ENCODE data around the gene ORMDL3. TPM values are rescaled to one million over a fixed set of nuclear protein-coding genes. Genes with fewer than 3 reads are reported as not detected.
"Not testable (repeated sequence)": the region's sequence is repeated elsewhere in the genome, so short reads cannot be mapped to it uniquely, and the experiment has no call there.

The ORMDL3 gene
- total RNA-seq, 1 donor from 2014 or later = 70.9 TPM

DNA sequence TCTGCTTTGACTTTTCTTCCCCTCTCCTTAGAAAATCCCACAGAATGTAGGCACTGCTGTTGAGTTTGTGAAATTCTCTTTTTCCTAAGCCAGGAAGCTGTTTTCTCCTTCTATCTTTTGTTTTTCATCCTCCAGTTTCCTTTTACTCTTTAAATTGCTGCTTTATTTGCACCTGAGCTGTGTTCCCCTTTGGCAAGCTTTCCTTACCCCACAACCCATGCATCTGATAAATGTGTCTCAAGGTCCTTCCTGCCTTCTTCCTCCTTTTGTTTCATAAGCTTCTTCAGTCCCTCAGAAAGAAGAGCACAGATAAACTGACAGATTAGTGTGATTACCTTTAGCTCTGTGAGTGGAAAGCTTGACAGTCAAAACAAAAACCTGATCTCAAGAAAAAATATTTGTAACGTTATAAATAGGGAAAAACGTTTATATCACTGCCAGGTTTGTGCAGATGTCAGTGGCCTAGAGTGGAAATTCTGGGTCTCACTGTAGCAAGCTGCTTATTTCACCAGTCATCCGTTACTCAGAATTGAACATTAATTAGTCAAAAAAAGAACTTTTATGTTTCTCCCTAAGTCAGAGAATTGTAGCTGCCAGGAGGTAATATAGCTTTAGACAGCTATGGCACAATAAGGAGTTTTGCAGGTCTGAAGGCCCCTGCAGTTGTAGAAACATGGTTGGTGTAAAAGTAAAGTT, 32.6 kb downstream of the ORMDL3 start:
- TF ChIP-seq, protein P1, sequence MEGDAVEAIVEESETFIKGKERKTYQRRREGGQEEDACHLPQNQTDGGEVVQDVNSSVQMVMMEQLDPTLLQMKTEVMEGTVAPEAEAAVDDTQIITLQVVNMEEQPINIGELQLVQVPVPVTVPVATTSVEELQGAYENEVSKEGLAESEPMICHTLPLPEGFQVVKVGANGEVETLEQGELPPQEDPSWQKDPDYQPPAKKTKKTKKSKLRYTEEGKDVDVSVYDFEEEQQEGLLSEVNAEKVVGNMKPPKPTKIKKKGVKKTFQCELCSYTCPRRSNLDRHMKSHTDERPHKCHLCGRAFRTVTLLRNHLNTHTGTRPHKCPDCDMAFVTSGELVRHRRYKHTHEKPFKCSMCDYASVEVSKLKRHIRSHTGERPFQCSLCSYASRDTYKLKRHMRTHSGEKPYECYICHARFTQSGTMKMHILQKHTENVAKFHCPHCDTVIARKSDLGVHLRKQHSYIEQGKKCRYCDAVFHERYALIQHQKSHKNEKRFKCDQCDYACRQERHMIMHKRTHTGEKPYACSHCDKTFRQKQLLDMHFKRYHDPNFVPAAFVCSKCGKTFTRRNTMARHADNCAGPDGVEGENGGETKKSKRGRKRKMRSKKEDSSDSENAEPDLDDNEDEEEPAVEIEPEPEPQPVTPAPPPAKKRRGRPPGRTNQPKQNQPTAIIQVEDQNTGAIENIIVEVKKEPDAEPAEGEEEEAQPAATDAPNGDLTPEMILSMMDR (IDR thresholded peaks at IDR 0.05; ENCODE audit: partially characterized antibody, unreplicated experiment) = no peak
- Mint-ChIP-seq H3K36me3 (ENCODE audit: unreplicated experiment) (no peaks in the 10 kb centered on the region), H3K4me1 (ENCODE audit: low read depth, unreplicated experiment) (no peaks in the 10 kb centered on the region), H3K4me3 (ENCODE audit: unreplicated experiment) (no peak overlapping the region), H3K9me3 (ENCODE audit: unreplicated experiment) (no peaks in the 10 kb centered on the region), H3K27ac (ENCODE audit: unreplicated experiment) (no peak overlapping the region), H3K27me3 (ENCODE audit: unreplicated experiment) (peaks cover 5% of the 10 kb centered on the region)
- DNase-seq = no peak

DNA sequence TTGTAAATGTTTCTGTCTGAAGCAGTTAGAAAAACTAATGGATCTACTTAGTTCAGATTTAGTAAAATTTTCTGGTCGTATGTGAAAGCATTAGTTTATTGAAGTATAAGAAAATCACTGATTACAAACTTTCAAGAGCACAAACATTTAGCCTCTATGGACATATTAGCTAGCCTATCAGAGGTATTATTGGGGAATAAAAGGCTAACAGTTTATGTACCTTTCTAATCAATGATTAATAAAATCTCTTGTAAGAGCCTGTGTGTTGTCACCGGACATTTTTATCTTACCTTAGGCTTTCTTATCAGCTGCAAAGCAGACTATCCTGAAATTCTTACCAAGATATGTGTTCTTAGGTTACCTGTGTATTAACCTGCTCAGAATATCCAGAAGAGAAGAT, 38.2 kb downstream of the ORMDL3 start:
- no peak overlapping the region for H3K27ac Mint-ChIP-seq (ENCODE audit: unreplicated experiment)
- H3K4me1 Mint-ChIP-seq (ENCODE audit: low read depth, unreplicated experiment) = no peaks in the 10 kb centered on the region
- no peaks in the 10 kb centered on the region for H3K36me3 Mint-ChIP-seq (ENCODE audit: unreplicated experiment)
- H3K27me3 Mint-ChIP-seq (ENCODE audit: unreplicated experiment) = peaks cover 2% of the 10 kb centered on the region
- peaks cover 4% of the 10 kb centered on the region for H3K9me3 Mint-ChIP-seq (ENCODE audit: unreplicated experiment)
- no peak overlapping the region for H3K4me3 Mint-ChIP-seq (ENCODE audit: unreplicated experiment)
- TF ChIP-seq, protein P1 (IDR thresholded peaks at IDR 0.05; ENCODE audit: partially characterized antibody, unreplicated experiment) = no peak
- no peak for DNase-seq

DNA sequence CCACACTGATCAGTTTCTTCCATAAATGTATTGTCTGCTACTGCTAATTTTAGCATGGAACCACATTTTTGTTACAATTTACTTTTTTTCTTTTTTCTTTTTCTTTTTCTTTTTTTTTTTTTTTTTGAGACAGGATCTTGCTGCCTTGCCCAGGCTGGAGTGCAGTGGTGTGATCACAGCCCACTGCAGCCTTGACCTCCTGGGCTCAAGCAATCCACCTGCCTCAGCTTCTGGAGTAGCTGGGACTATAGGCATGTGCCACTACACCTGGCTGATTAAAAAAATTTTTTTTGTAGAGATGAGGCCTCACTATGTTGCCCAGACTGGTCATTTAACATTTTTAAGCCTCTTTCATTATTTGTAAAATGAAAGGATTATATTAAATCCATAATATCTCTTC, 40.3 kb downstream of the ORMDL3 start:
- Mint-ChIP-seq H3K36me3 (ENCODE audit: unreplicated experiment) (no peaks in the 10 kb centered on the region), H3K4me3 (ENCODE audit: unreplicated experiment) (no peak overlapping the region), H3K4me1 (ENCODE audit: low read depth, unreplicated experiment) (no peaks in the 10 kb centered on the region), H3K27me3 (ENCODE audit: unreplicated experiment) (peaks cover 2% of the 10 kb centered on the region), H3K9me3 (ENCODE audit: unreplicated experiment) (peaks cover 4% of the 10 kb centered on the region), H3K27ac (ENCODE audit: unreplicated experiment) (no peak overlapping the region)
- no peak for DNase-seq
- TF ChIP-seq, protein P1 (IDR thresholded peaks at IDR 0.05; ENCODE audit: partially characterized antibody, unreplicated experiment) = no peak

DNA sequence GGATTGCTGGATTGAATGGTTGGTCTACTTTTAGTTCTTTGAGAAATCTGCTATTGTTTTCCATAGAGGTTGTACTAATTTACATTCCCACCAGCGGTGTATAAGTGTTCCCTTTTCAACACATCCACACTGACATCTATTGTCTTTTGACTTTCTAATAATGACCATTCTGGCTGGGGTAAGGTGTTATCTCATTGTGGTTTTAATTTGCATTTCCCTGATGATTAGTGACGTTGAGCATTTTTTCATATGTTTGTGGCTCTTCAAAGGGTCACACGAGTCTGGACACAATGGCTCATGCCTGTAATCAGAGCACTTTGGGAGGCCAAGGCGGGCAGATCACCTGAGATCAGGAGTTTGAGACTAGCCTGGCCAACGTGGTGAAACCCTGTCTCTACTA, 41.3 kb downstream of the ORMDL3 start:
- not testable (repeated sequence) for H3K36me3 Mint-ChIP-seq (ENCODE audit: unreplicated experiment); H3K4me1 Mint-ChIP-seq (ENCODE audit: low read depth, unreplicated experiment); H3K4me3 Mint-ChIP-seq (ENCODE audit: unreplicated experiment); H3K27ac Mint-ChIP-seq (ENCODE audit: unreplicated experiment); H3K9me3 Mint-ChIP-seq (ENCODE audit: unreplicated experiment); H3K27me3 Mint-ChIP-seq (ENCODE audit: unreplicated experiment); DNase-seq

DNA sequence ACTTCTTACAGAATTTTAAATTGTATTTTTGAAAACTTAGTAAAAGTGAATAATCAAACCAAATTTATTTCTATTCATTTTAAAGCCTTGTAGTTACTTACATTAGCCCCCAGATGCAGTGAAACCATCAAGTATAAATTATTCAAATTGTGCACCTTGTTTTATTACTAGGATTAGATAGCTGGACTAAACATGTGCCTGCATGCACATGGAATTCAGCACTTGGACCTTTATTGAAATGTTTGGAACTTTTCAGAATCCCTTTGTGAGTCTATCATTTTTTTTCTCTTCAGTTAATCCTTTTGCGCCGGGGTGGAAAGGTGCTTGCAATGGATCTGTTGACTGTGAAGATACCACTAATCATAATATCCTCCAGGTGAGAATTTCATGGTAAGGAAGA, 54.6 kb downstream of the ORMDL3 start:
- Mint-ChIP-seq H3K9me3 (ENCODE audit: unreplicated experiment) (no peaks in the 10 kb centered on the region), H3K27me3 (ENCODE audit: unreplicated experiment) (peaks cover 2% of the 10 kb centered on the region), H3K27ac (ENCODE audit: unreplicated experiment) (no peak overlapping the region), H3K36me3 (ENCODE audit: unreplicated experiment) (peaks cover 3% of the 10 kb centered on the region), H3K4me3 (ENCODE audit: unreplicated experiment) (no peak overlapping the region), H3K4me1 (ENCODE audit: low read depth, unreplicated experiment) (no peaks in the 10 kb centered on the region)
- TF ChIP-seq, protein P1 (IDR thresholded peaks at IDR 0.05; ENCODE audit: partially characterized antibody, unreplicated experiment) = peak; percentile 61
- DNase-seq = no peak

Measured in glutamatergic neuron (in vitro differentiated cells).